HG03060 (cell line): ENCODE measurements around the gene AURKAIP1.

Experiments
- ATAC-seq: cut with Tn5 transposase; IDR thresholded peaks from one replicate; pipeline ENCODE4 v1.9.1; 2021; ENCODE audit warnings: low read depth, moderate number of reproducible peaks; ENCODE audit not compliant: unreplicated experiment

Gene AURKAIP1

DNA sequence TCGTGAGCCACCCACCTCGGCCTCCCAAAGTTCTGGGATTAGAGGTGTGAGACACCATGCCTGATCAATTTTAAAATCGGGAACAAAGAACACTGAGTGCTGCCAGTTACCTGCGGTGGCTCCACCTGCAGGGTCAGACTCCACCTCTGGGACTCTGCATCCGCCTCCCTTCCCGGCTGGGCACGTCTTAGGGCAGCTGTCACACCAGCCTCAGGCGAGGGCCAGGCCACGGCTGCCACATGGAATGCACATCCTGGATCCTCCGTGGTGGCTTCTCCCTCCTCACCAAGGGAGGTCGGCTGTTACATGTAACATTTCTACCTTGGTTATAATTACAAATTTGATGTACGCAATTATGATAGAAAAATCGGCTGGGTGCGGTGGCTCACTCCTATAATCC is 10.7 kb downstream of the AURKAIP1 start:
- ATAC-seq, result no peak

DNA sequence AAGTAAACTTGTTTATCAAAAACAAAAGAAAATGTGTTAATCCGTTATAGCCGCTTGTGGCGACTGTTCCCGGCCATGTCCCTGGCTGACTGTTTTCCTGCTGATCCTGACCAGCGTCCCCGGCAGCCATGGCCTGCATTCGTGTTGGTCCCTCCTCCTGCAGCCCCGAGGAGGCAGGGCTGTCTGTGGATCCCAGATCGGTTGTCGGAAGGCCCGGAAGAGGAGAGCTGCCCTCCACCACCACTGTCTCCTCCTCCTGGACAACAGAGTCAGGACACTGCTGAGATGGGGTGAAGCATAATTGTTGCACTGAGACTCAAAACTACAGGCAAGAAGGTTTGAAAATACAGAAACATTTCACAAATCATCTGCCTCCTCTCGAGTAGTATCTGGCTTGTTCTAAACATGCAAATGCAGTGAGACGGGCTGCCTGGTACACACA is 13.0 kb downstream of the AURKAIP1 start:
- no peak for ATAC-seq

DNA sequence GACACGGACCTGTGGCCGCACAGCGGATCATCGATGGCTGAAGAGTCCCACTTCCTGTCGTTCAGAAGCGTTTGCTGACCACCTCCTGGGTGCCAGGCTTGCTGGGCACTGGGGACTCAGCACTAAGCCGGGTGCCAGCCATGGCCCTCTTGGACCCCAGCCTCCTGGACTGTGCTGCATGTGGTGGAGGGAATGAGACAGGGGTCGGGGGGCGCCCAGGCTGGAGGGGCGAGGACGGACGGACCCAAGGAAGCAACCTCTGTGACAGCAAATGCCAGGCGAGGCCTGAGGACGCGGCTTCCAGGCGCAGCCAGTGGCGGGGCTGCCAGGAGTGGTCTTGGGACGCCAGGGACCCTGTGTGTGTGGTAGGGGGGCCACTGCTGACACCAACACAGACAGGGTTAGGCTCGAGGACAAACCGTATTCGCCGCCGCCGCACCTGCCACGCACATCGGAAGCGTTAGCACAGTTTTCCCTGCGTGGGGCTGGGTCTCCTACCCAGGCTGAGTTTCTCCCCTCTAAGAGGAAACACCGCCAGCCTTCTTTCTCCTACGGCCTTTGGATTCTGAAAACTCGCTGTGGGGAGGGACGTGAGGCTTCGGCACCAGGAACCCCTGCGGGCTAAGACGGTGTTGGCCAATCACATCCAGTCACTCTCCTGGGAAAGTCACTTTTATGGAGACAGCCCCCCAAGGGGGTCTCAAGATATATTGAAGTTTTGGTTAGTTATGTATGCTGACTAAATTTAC is 13.6 kb downstream of the AURKAIP1 start:
- ATAC-seq, result no peak

DNA sequence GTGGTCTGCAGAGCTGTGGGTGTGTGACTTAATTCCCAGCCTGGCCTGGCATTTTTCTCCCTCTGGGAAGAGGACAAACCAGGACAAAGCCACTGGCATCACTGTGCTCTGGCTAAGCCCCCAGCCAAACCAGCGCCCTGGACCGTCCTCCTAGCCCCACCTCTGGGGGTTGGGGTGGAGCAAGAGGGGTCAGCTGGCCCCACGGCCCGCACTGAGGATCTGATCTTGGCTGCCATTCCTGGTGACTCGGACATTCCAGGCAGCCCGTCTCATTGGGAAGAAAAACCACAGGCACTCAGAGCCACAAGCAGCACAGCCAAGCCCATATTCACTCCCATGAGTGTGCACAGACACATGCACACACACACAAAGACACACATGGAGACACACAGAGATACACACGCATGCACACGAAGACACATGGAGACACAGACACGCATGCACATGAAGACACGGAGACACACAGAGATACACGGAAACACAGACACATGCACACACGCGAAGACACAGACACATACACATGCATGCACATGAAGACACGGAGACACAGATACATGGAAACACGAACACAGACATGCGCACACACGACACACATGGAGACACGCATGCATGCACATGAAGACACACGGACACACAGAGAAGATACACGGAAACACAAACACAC is 14.4 kb downstream of the AURKAIP1 start:
- ATAC-seq, result no peak

DNA sequence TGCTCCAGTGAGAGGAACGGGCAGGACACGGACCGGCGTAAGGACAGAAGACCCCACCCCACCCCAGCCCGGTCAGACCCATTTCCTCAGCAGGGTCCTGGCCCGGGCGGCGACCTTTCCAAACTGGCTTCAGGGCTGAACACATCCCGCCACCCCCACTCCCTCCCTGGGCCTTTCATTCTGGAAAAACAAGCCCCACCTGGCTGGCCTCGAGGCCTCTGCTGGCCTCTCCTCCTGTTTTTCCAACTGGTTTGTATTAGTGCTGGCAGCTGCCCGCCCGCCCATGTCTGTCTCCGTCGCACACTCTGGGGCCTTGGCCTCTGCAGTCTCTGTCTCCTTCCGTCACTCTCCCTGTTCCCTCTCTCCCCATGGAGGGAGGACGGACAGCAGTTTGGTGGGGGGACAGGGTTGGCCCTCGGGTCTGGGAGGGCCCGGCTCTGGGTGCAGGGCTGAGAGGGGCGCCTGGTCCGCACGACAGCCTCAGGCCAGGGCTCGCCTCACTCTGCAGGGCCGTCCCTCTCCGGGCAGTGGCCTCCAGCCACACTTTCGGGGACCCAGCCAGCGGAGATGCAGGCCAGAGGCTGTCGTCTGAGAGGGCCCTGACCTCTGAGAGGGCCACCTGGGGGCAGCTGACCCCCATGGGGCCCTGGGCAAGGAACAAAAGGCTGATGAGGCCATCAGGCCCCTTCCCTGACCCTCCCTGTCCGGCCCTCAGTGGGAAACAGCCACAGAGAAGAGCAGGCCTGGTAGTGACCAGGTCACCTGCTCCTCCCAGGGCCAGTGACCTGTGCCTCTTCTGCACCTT is 15.1 kb downstream of the AURKAIP1 start:
- no peak for ATAC-seq

DNA sequence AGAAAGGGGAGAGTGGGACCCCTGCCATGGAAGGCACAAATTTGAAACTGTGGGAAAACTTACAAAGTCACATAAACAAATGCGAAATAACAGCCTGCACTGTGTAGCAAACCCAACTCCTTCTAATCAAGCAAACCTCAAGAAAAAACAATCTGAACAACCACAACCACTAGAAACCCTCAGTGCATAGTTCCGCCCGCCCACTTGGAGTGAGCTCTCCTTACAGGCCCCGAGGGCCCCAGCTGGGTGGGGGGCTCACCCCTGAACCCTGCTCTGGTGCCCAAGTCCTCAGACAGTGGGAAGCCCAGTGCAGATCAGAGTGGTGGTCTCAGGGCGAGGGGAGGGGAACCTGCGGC is 15.7 kb downstream of the AURKAIP1 start:
- ATAC-seq, result no peak

DNA sequence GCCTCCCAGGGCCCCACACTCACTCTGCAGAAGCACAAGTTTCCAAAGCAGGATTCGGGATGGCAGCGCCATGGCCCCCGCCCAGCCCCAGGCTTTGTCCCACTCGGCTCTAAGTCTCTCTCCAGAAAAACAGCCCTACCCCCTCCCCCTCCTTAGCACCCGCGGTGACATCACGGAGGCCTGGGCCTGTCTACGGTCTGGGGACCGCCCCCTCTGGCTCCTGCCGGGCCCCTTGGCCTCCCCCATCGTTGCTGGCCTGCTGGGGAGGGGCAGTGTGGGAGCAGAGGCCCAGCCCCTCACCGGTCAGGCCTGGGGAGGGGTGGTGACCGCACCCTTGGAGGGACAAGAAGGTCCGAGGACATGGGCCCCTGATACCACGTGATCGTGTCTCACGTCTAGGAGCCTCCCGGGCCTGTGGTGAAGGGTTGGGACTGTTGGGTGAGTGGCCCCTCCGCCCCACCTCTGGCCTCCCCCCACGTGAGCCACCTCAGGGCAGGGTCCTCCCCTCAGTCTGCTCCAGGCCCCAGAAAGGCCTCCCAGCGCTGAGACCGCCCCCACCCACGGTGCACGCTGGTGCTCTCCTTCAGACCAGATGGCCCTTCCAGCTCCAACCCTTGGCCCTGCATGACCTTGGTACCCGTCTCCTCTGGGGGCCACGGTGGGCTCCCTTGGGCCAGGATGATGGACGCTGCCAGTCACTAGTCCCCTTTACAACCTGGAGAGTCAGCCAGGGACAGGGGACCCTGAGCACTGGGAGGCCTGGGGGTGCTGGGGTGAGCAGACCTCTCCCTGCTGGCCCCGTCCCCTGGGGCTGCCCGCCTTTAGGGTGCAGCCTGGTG is 16.4 kb downstream of the AURKAIP1 start, which contains the start of gene MXRA8:
Gene MXRA8, minus strand, starts transcription at position 123 of the 839 bp plus-strand sequence. Its CDS starts 51 bp downstream, at position 72.
- ATAC-seq, result no peak

DNA sequence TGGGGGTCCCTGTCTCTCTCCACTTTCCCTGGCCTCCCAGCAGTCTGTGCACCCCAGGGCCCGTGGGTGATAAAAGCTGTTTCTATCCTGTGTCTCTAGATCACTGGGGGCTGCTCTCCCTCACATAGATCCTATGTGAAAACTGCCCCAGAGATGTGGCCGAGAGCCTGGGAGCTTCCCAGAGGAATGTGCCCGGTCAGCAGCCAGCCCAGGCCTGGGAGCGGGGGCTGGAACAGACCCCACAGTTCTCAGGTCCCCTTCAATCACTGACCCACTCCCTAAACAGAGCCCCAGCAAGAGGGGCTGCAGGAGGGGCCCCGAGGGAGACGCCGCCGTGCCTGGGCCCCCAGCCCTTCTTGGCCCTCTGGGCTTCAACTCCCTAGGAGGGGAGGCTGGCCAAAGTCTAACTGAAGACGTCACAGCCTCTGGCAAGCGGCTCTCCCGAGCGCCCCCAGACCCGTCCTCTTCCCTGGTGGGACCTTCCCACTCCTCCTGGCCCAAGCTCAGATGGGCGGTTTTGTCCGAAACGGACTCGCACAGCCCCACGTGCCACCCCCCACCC is 17.1 kb downstream of the AURKAIP1 start:
- no peak for ATAC-seq

DNA sequence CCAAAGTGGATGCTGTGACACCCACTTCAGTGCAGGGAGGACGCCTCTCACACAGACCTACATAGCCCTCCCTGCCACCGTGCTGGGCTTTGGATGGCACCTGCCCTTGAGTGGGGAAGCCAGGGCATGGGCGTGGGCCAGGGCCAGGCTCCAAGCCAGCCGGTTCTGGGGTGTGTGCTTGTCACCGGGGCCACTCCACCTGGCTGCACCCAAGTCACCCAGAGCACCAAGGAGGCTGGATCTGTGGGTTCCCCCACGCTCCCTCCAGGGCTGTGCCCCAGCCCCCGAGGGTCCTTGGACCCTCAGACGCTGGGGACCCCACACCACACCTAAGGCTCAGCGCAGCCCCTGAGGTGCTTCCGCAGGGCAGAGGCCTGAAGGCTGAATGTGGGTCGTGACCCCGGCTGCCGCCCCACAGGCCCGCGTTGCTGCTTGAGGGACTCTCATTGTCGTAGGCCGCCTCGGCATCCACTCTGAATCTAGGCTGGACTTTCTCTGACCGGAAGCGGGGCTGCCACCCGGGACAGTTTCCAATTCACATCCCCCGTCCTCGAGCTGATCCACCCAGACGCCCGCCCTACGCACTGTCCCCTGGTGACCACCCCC is 18.1 kb downstream of the AURKAIP1 start:
- ATAC-seq, result no peak

DNA sequence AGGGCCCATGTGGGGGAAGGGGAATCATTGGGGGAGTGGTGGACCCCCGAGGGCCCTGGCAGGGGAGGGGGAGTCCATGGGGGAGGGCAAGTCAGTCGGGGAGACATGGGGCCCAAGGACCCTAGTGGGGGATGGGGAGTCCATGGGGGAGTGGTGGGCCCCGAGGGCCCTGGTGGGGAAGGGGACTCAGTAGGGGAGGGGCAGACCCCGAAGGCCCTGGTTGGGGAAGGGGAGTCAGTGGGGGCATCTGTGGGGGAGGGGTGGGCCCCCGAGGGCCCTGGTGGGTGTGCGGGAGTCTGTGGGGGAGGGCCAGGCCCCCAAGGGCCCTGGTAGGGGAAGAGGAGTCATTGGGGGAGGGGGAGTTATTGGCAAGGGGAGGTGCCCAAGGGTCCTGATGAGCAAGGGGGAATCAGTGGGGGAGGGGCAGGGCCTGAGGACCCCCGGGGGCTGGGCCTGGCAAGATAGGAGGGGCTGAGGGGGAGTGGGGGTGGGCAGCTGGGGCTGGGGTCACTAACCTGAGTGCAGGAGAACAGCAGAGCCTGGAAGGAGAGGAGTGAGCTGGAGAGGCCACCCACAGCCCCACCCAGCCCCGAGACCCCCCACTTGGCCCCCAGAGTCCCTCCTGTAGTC is 18.7 kb downstream of the AURKAIP1 start:
- no peak for ATAC-seq

DNA sequence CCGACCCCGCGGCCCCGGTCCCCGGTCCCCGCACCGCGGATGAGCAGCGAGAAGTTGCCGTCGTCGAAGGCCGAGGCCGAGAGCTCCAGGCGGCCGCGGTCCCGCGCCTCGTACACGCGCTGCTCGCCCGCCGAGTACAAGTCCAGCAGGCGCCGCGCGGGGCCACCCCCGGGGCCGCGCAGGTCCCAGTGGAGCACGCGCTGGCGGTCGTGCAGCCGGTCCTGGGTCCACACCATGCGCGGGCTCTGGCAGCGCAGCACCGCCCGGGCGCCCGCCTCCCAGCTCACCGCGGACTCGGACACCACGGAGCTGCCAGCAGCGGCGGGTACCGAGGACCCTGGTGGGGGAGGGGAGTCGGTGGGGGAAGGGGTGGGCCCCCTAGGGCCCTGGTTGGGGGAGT is 19.6 kb downstream of the AURKAIP1 start:
- no peak for ATAC-seq

DNA sequence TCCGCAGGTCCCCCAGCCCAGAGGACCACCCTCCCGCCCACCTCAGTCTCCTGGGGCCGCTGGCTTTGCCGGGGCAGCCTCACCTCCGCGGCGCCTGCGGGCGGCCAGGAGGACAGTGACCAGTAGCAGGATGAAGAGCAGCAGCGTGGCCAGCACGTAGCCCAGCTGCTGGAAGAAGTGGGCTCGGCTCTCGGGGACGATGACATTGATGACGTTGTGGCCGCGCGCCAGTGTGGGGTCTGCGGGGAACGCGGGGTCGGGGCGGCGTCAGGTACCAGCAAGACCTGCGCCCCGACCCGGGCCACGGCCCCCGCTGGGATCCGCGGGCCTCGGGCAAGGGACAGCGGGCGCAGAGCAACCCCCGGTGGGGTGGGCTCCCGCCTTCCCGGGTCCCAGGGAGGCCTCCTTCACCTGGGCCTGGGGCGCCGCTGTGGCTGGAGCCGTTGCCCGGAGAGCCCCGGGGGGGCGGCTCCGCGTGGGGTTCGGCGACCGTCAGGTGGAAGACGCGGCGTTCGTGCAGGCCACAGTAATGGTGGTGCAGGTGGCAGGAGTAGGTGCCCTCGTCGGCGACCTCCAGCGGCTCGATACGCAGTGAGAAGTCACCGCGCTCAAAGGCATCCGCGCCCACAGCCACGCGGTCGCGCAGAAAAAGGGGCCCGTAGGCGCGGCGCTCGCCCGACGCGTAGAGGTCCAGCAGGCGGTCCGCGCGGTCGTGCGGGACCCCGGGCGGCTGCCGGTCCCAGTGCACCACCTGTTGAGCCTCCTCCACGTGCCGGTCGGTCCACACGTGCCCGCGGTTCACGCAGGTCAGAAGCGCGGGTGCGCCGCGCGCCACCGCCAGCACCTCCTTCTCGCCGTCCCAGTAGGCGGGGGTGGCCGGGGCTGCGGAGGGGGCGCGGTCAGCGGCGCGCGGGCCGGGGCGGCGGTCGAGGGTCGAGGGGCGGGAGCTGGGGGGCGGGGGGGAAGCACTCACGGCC is 20.4 kb downstream of the AURKAIP1 start:
- no peak for ATAC-seq

DNA sequence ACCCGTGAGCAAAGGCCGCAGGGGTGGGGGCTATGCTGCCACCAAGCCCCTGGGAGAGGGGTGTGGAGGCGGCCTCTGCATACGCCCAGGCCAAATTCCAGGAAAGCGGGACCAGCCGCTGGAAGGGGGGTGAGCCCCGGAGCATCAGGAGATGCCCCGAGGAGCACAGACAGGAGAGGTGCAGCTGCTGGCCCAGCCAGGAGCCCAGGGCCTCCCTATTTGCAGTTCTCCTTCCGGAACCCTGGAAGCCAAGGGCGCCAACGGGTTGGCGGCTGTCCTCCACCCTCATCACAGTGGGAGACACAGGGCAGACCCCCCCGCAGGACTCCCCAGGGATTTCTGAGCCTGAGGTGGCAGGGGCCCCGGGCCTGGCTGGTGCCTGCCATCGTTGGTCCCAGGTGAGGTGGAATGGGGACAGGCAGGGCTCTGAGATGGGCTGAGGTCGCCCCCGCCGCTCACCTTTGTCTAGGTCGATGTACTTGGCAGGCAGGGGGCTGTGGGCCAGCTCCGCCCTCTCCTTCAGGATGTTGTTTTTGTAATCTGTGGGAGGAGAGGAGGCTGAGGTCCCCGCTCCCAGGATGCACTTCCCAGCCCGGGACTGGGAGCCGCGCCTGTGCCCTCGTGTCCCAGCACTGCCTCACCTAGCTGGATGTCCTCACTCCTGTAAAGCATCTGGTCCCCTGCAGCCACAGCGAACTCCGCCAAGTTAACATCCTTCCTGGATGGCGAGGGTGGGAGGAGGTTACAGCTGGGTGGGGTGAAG is 21.4 kb downstream of the AURKAIP1 start:
- ATAC-seq, result no peak

DNA sequence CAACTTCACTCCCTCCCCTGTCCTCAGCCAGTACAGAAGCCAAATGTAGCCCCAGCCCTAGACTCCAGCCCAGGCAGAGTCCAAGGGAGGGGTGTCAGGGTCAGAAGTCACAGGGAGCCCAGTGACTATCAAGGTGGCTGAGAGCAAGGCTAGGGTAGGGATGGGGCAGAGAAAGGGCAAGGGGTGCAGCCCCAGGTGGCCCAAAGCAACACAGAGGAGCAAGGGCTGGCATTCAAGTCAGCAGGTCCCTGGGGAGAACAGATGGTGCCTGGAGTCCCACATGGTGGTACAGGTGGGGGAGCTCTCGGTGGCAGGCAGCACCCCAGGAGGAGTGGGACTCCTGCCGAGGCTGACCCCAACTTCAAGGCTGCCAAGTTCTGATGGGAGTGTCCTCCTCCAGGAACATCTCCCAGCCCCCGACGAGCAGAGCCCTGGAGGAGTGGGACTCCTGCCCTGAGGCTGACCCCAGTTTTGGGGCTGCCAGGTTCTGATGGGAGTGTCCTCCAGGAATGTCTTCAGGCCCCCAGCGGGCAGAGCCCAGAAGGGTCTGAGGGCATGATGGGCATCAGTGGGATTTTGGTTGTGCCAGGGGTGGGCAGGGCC is 22.1 kb downstream of the AURKAIP1 start:
- ATAC-seq, result no peak

DNA sequence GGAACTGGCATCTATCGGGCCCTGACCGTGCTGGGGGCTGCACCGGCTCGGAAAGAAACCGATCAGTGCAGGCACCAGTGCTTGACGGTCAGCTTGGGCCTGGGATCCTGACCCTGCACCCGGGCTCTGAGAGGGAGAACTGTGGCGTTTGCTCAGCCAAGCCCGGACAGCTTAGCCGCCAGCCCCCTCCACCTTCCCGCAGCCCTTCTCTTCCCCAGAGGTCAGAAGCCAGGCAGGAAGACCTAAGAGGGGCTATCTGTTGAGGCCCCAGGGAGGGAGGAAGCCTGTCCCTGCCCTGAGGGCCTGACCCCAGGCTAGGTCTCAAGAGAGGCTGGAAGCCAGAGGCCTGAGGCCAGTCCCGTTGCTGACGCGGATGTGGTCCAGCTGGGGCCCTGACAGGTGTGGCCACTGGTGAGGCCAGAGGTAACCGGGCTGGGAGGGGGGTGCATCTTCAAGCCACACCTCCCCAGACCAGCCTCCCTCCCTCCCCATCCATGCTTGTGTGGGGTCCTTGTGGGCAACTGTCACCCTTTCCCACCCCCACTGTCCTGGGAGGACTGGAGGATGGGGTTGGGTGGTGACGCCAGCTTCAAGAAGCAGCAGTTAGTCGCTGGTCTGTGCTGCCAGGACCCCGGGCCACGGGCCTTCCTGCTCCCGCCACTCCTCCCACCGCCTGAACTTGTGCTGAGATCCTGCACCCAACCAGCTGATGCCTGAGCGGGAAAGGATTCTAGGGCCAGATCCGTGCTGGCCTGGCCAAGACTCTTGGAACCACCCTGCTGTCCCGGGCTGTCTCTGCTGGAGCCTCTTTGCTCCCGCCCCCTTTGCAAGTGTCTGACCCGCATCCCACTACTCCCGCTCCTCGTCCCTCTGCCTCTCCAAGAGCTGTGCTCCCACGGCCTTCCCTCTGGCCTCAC is 23.2 kb downstream of the AURKAIP1 start:
- ATAC-seq, result no peak
